Body of pancreas (tissue), 4 donors: ENCODE data around the gene POLR3E. TPM values are rescaled to one million over a fixed set of nuclear protein-coding genes. Genes with fewer than 3 reads are reported as not detected.

ENCODE experiments used
- ATAC-seq: fragments of 150-250 bp; one replicate; pipeline ENCODE4 v1.9.1; 2016
- DNase-seq, 4 donors: peaks; one replicate each; pipeline ENCODE4 v3.0.0-alpha.2; 2019
- H3K27ac ChIP-seq, 4 donors: fragments of 200-600 bp; sonication (generic); 1 replicate in 3 of 4; 2 replicates in 1 of 4; pipeline versions ENCODE4 v1.5.1 to v1.6.1; 2016 to 2019; ENCODE audit warnings: mild to moderate bottlenecking in 1 of 4, mixed read lengths in 1 of 4, moderate library complexity in 1 of 4
- H3K27me3 ChIP-seq, 2 donors: fragments of 200-600 bp; sonication (generic); one replicate each; pipeline ENCODE4 v1.6.0; 2016; ENCODE audit warnings: mild to moderate bottlenecking in 1 of 2
- H3K36me3 ChIP-seq, 2 donors: fragments of 200-600 bp; sonication (generic); replicated peaks in 1 of 2; 2 replicates each; pipeline ENCODE4 v1.5.1; 2016; ENCODE audit warnings: low read depth in 2 of 2; ENCODE audit not compliant: insufficient read depth in 1 of 2
- H3K4me1 ChIP-seq: fragments of 200-600 bp; sonication (generic); one replicate; pipeline ENCODE4 v1.6.0; 2016
- H3K4me3 ChIP-seq, 2 donors: fragments of 200-600 bp; sonication (generic); 1 replicate in 1 of 2; 2 replicates in 1 of 2; pipeline ENCODE4 v1.5.1; 2016 to 2019
- H3K9me3 ChIP-seq, 3 donors: fragments of 200-600 bp; sonication (generic); 1 replicate in 2 of 3; 2 replicates in 1 of 3; pipeline ENCODE4 v1.5.1; 2016
- CTCF ChIP-seq, 7 experiments: fragments of 450-650 bp in 4 of 7; fragments of 200-600 bp in 3 of 7; sonication (generic) in 3 of 7; IDR thresholded peaks; one replicate each; pipeline ENCODE4 v1.5.1; 2016 to 2019; ENCODE audit warnings: antibody characterized with exemption in 7 of 7
- POLR2A ChIP-seq, 3 donors: fragments of 450-650 bp; IDR thresholded peaks; one replicate each; pipeline ENCODE4 v1.6.1; 2016; ENCODE audit warnings: antibody characterized with exemption in 3 of 3, mild to moderate bottlenecking in 2 of 3
- WGBS, 2 donors: methylation state at CpG; one replicate each; pipeline ENCODE4 v1.1.5; 2017; 5-methylcytosine and 5-hydroxymethylcytosine counted together
- intact Hi-C: fragments of 100-400 bp; cut with DNase I; formaldehyde crosslinking; loops from one replicate; pipeline ENCODE4 v1.15.1; 2023
- total RNA-seq, 2 donors: library from RNA; depleted of rRNA; stranded (reverse); fragments of >200 nt; gene quantifications; one replicate each; pipeline ENCODE4 v1.1.0, GENCODE V29; 2016

Gene POLR3E
- total RNA-seq, result 10 to 100 TPM; 52.1 to 94.9 TPM

- WGBS, 2 donors, result 0% methylated on average over 18 to 73 of the region's 76 CpGs
- DNase-seq (peak; percentile 99 to 100 (median 100)), ATAC-seq (peak; percentile 92)
- no peaks in the 10 kb centered on the region for H3K27me3 ChIP-seq
- no peaks in the 10 kb centered on the region for H3K9me3 ChIP-seq
- intact Hi-C loops, result no loop called here
- H3K27ac ChIP-seq, result peak within 1 kb of the TSS; percentile 93 to 97 (median 96)
- H3K4me1 ChIP-seq, result peaks cover 34% of the 10 kb centered on the region
- H3K36me3 ChIP-seq, result no peaks in the 10 kb centered on the region
- H3K4me3 ChIP-seq, result peak within 1 kb of the TSS; percentile 57 to 99
- TF ChIP-seq POLR2A (IDR thresholded peaks at IDR 0.05), result peak; percentile 83 to 86 (median 83)
- peak; percentile 83 to 100 (median 98) for TF ChIP-seq CTCF (IDR thresholded peaks at IDR 0.05)
Observed at GRCh38 chr16:22297114-22297870, at the start of gene POLR3E. TSS of gene POLR3E (plus strand) at chr16:22297409. CDS start at chr16:22302969, 5,560 bp downstream.

GRCh38 chr16:22250522-22250921 lies 46.7 kb upstream of the POLR3E start:
- no peak for TF ChIP-seq POLR2A (IDR thresholded peaks at IDR 0.05)
- no peak for TF ChIP-seq CTCF (IDR thresholded peaks at IDR 0.05)
- intact Hi-C loops, result no loop called here
- Histone ChIP-seq H3K27ac (no peak overlapping the region), H3K4me3 (no peak overlapping the region), H3K4me1 (no peaks in the 10 kb centered on the region), H3K36me3 (peaks cover 16 to 32% of the 10 kb centered on the region in 2 donors), H3K9me3 (no peaks in the 10 kb centered on the region), H3K27me3 (no peaks in the 10 kb centered on the region)
- ATAC-seq (no peak), DNase-seq (no peak)
- WGBS, 2 donors, result 85 to 96% methylated on average over 6 of the region's 6 CpGs

GRCh38 chr16:22252317-22252716 lies 44.9 kb upstream of the POLR3E start:
- Histone ChIP-seq H3K27me3 (no peaks in the 10 kb centered on the region), H3K9me3 (no peaks in the 10 kb centered on the region), H3K36me3 (peaks cover 13 to 38% of the 10 kb centered on the region in 2 donors), H3K27ac (no peak overlapping the region), H3K4me3 (no peak overlapping the region), H3K4me1 (no peaks in the 10 kb centered on the region)
- intact Hi-C loops, result no loop called here
- TF ChIP-seq CTCF (IDR thresholded peaks at IDR 0.05) (no peak), POLR2A (IDR thresholded peaks at IDR 0.05) (no peak)
- ATAC-seq (no peak), DNase-seq (no peak)
- 83 to 85% methylated on average over 5 of the region's 5 CpGs for WGBS, 2 donors

GRCh38 chr16:22253272-22253671 lies 43.9 kb upstream of the POLR3E start:
- no peak for TF ChIP-seq CTCF (IDR thresholded peaks at IDR 0.05)
- no peak for TF ChIP-seq POLR2A (IDR thresholded peaks at IDR 0.05)
- no peak for DNase-seq
- H3K36me3 ChIP-seq, result peaks cover 20 to 46% of the 10 kb centered on the region in 2 donors

GRCh38 chr16:22255335-22255734 lies 41.9 kb upstream of the POLR3E start:
- intact Hi-C loops, result no loop called here
- whole genome bisulfite sequencing, 2 donors, result 82 to 100% methylated on average over 1 of the region's 1 CpG
- H3K27ac ChIP-seq, result no peak overlapping the region
- peaks cover 26 to 50% of the 10 kb centered on the region in 2 donors for H3K36me3 ChIP-seq
- no peaks in the 10 kb centered on the region for H3K9me3 ChIP-seq
- TF ChIP-seq POLR2A (IDR thresholded peaks at IDR 0.05), result no peak
- TF ChIP-seq CTCF (IDR thresholded peaks at IDR 0.05), result no peak
- no peak overlapping the region for H3K4me3 ChIP-seq
- H3K27me3 ChIP-seq, result no peaks in the 10 kb centered on the region
- no peaks in the 10 kb centered on the region for H3K4me1 ChIP-seq
- no peak for ATAC-seq
- DNase-seq, result no peak

More at GRCh38 chr16:22253272-22253671, 43.9 kb upstream of the POLR3E start:
- Histone ChIP-seq H3K27ac (no peak overlapping the region), H3K27me3 (no peaks in the 10 kb centered on the region), H3K9me3 (no peaks in the 10 kb centered on the region), H3K4me1 (no peaks in the 10 kb centered on the region), H3K4me3 (no peak overlapping the region)
- no peak for ATAC-seq
- WGBS, 2 donors, result 90 to 92% methylated on average over 2 to 5 of the region's 5 CpGs
- intact Hi-C loops, result no loop called here
